Ectodermal cell (in vitro differentiated cells): Measurements from ENCODE around the gene CRYGB.
"Not testable (repeated sequence)": the region's sequence is repeated elsewhere in the genome, so short reads cannot be mapped to it uniquely, and the experiment has no call there.

Experiments
- H3K27ac ChIP-seq: 2 replicates; pipeline ENCODE4 v1.7.0; 2013; ENCODE audit warnings: mild to moderate bottlenecking, low read depth, low read length; ENCODE audit not compliant: insufficient read depth, poor library complexity, severe bottlenecking
- H3K27me3 ChIP-seq: 2 replicates; pipeline ENCODE4 v1.7.0; 2013; ENCODE audit warnings: mild to moderate bottlenecking, low read length; ENCODE audit not compliant: insufficient read depth, control insufficient read depth, poor library complexity, severe bottlenecking
- H3K36me3 ChIP-seq: one replicate; pipeline ENCODE4 v1.7.0; 2013; ENCODE audit warnings: low read length; ENCODE audit not compliant: control insufficient read depth, insufficient read depth
- H3K4me1 ChIP-seq: one replicate; pipeline ENCODE4 v1.7.0; 2013; ENCODE audit warnings: low read length; ENCODE audit not compliant: control insufficient read depth, insufficient read depth
- H3K4me3 ChIP-seq: 2 replicates; pipeline ENCODE4 v1.7.0; 2013; ENCODE audit warnings: low read depth, low read length, control low read depth; ENCODE audit not compliant: insufficient read depth
- H3K9me3 ChIP-seq: 2 replicates; pipeline ENCODE4 v1.7.0; 2013; ENCODE audit warnings: mild to moderate bottlenecking, low read length, moderate library complexity; ENCODE audit not compliant: control insufficient read depth
- WGBS, 2 experiments: methylation state at CpG; one replicate each; pipeline ENCODE4 v1.1.7; 2013; ENCODE audit warnings: missing lambda C conversion rate in 2 of 2; 5-methylcytosine and 5-hydroxymethylcytosine counted together

The CRYGB gene

DNA sequence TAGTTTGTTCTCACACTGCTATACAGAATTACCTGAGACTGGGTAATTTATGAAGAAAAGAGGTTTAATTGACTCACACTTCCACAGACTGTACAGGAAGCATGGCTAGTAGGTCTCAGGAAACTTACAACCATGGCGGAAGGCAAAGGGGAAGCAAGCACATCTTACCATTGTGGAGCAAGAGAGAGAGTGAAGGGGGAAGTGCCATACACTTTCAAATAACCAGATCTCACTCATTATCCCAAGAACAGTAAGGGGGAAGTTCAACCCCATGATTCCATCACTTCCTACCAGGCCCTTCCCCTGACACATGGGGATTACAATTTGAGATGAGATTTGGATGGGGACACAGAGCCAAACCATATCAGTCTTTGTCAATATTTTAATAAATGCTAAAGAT is 5.0 kb upstream of the CRYGB start:
- no peak overlapping the region for H3K4me3 ChIP-seq
- no peaks in the 10 kb centered on the region for H3K27me3 ChIP-seq
- WGBS, 2 experiments = 94 to 100% methylated on average over 1 of the region's 1 CpG
- no peaks in the 10 kb centered on the region for H3K4me1 ChIP-seq
- no peaks in the 10 kb centered on the region for H3K36me3 ChIP-seq
- H3K9me3 ChIP-seq = no peaks in the 10 kb centered on the region
- H3K27ac ChIP-seq = no peak overlapping the region

DNA sequence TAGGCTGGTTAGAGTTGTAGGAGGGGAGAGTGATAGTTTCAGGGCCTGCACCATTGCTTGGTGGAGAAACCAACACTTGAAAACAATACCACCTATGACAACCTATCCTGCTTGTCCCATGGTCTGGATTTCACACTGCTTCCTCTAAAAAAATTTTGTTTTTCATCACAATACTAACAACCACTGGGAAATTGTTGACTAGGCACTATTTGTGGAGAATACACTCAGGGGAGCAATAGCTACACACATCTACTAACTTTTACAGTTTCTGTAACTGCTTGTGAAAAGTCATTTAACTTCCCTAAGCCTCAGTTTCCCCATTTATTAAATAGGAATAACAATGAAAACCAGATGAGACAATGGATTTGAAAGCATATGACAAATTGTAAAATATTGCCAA is 4.1 kb upstream of the CRYGB start:
- no peak overlapping the region for H3K27ac ChIP-seq
- no peaks in the 10 kb centered on the region for H3K36me3 ChIP-seq
- no peak overlapping the region for H3K4me3 ChIP-seq
- H3K9me3 ChIP-seq = no peaks in the 10 kb centered on the region
- H3K4me1 ChIP-seq = no peaks in the 10 kb centered on the region
- H3K27me3 ChIP-seq = no peaks in the 10 kb centered on the region

GRCh38 chr2:208148803-208149202 is 2.8 kb upstream of the CRYGB start:
- Histone ChIP-seq H3K4me3 (no peak overlapping the region), H3K9me3 (no peaks in the 10 kb centered on the region), H3K4me1 (no peaks in the 10 kb centered on the region), H3K27me3 (no peaks in the 10 kb centered on the region), H3K27ac (no peak overlapping the region), H3K36me3 (no peaks in the 10 kb centered on the region)
- 59 to 100% methylated on average over 1 of the region's 2 CpGs for WGBS, 2 experiments

DNA sequence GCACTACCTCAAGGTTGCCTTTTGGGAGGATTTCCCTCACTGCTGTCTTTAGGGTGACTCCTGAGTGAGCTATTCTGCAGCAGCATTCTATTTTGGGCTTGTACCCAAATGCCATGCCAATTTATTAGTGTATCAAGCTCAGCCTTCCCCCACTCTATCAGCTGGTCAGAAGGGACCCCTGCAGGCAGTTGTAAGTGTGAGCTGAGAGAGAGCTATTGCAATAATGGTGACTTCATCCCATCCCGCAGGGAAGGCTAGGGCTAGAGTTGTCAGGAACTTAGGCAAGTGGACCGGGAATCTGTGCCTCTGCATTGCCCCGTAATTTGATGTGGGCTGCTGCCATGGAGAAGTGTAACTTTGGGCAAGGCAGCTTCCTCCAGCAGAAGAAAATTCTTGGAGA is 1.8 kb upstream of the CRYGB start:
- WGBS, 2 experiments = 81 to 84% methylated on average over 3 of the region's 3 CpGs
- Histone ChIP-seq H3K9me3 (no peaks in the 10 kb centered on the region), H3K36me3 (no peaks in the 10 kb centered on the region), H3K4me1 (no peaks in the 10 kb centered on the region), H3K27ac (no peak overlapping the region), H3K4me3 (no peak overlapping the region), H3K27me3 (no peaks in the 10 kb centered on the region)

- Histone ChIP-seq H3K27ac (no peak overlapping the region), H3K36me3 (no peaks in the 10 kb centered on the region), H3K4me1 (no peaks in the 10 kb centered on the region), H3K27me3 (no peaks in the 10 kb centered on the region), H3K9me3 (no peaks in the 10 kb centered on the region), H3K4me3 (no peak overlapping the region)
Observed at GRCh38 chr2:208147008-208147407, 1.1 kb upstream of the CRYGB start.

DNA sequence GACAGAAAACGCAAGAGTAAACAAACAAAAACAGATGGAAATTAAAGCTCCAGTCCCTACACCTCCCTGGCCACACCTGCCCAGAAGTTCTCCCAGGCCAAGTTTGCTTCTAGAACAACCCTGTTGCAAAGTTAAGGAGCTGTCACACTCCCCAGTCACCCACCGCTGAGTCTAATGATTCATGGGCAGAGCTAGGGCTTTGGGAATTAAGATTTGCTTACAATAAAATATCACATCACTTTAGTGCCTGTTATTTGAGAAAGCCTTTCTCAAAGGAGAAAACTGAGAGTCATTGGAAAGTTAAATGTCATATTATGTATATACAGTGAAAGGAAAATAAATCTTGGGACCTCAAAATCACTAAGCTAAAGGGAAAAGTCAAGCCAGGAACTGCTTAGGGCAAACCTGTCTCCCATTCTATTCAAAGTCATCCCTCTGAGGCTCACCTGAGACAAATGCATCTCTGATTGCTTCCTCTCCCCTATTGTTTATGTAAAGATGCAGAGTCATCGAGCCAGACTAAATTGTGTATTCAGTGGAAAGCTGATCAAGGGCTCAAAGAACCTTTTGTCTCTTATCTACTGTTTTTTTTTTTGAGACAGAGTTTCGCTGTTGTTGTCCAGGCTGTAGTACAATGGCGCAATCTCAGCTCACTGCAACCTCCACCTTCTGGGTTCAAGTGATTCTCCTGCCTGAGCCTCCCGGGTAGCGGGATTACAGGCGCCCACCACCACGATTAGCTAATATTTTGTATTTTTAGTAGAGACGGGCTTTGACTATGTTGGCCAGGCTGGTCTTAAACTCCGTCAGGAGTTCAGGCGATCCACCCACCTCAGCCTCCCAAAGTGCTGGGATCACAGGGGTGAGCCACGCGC is 2.8 kb downstream of the CRYGB start:
- Histone ChIP-seq H3K9me3 (no peaks in the 10 kb centered on the region), H3K36me3 (no peaks in the 10 kb centered on the region), H3K4me3 (no peak overlapping the region), H3K27me3 (no peaks in the 10 kb centered on the region), H3K27ac (no peak overlapping the region), H3K4me1 (no peaks in the 10 kb centered on the region)
- WGBS, 2 experiments = 70 to 73% methylated on average over 11 to 12 of the region's 14 CpGs

- Histone ChIP-seq H3K27ac (no peak overlapping the region), H3K36me3 (no peaks in the 10 kb centered on the region), H3K4me3 (no peak overlapping the region), H3K27me3 (no peaks in the 10 kb centered on the region), H3K4me1 (no peaks in the 10 kb centered on the region), H3K9me3 (no peaks in the 10 kb centered on the region)
- WGBS, 2 experiments = 91 to 93% methylated on average over 8 of the region's 8 CpGs
Observed at GRCh38 chr2:208142240-208142924, 3.6 kb downstream of the CRYGB start.

DNA sequence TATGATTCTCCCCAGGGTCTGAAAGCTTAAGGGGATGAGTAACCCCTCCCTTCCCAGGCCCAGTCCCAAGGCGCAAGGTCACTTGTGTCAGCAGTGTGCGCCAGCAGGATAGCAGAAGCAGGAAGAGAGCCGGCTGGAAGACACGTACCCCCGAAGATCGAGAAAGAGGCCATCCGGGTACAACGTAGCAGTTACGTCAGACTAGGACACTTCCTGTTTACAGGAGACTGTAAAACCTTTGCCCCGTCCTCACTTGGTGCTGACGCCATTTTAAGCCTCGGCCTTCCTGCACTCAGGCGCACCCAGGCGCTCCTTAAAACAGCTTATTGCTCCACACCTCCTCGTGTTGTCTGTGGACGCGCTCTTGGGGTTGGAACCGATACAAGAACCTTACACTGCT is 6.5 kb downstream of the CRYGB start:
- 89 to 90% methylated on average over 18 of the region's 18 CpGs for WGBS, 2 experiments

DNA sequence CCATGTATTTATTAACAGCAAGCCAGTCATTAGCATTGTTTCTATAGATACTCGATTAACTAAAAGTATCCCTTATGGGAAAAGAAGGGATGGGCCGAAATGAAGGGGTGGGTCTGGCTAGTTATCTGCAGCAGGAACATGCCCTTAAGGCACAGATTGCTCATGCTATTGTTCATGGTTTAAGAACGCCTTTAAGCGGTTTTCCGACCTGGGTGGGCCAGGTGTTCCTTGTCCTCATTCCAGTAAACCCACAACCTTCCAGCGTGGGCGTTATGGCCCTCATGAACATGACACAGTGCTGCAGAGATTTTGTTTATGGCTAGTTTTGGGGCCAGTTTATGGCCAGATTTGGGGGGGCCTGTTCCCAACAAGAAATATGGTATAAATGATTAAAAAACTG is 7.6 kb downstream of the CRYGB start:
- 96 to 98% methylated on average over 7 of the region's 7 CpGs for WGBS, 2 experiments
- not testable (repeated sequence) for H3K4me3 ChIP-seq, H3K9me3 ChIP-seq, H3K36me3 ChIP-seq, H3K4me1 ChIP-seq, H3K27me3 ChIP-seq, H3K27ac ChIP-seq

More for the DNA sequence above, 6.5 kb downstream of the CRYGB start:
- H3K4me3 ChIP-seq = no peak overlapping the region
- no peaks in the 10 kb centered on the region for H3K36me3 ChIP-seq
- no peak overlapping the region for H3K27ac ChIP-seq
- H3K4me1 ChIP-seq = no peaks in the 10 kb centered on the region
- no peaks in the 10 kb centered on the region for H3K9me3 ChIP-seq
- no peaks in the 10 kb centered on the region for H3K27me3 ChIP-seq

- no peak overlapping the region for H3K27ac ChIP-seq
- WGBS, 2 experiments = 91 to 94% methylated on average over 2 of the region's 2 CpGs
- no peaks in the 10 kb centered on the region for H3K9me3 ChIP-seq
- H3K4me3 ChIP-seq = no peak overlapping the region
- H3K36me3 ChIP-seq = no peaks in the 10 kb centered on the region
- no peaks in the 10 kb centered on the region for H3K4me1 ChIP-seq
- H3K27me3 ChIP-seq = no peaks in the 10 kb centered on the region
Observed at GRCh38 chr2:208136716-208137094, 9.3 kb downstream of the CRYGB start.
